ENCODE measurements around the gene PEAK3. TPM values are rescaled to one million over a fixed set of nuclear protein-coding genes. Genes with fewer than 3 reads are reported as not detected.

Gene PEAK3
- total and polyA plus RNA-seq, 10 of the 15 experiments (the other 5 are each of a cell fraction or from before 2014, with no cell fraction given) = 0.03 to 0.10 (median 0.05) TPM; not detected in 7

DNA sequence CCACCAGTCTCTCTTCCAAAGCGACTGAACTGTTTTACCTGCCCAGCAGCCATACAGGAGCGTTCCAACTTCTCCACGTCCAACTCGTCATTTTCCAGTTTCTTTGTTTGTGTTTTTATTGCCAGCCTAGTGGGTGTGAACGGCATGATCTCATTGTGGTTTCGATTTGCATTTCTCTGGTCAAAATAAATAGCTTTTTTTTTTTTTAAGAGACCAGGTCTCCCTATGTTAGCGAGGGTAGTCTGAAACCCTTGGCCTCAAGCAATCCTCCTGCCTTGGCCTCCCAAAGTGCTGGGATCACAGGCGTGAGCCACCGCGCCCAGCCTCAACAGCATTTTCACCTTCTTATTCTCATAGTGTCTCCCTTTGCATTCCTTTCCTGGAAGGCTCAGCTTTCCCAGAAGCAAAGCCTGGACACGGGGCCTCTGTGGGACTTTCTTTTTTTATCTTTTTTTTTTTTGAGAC, 21.6 kb downstream of the PEAK3 start (continued):
- TF ChIP-seq, protein P1, sequence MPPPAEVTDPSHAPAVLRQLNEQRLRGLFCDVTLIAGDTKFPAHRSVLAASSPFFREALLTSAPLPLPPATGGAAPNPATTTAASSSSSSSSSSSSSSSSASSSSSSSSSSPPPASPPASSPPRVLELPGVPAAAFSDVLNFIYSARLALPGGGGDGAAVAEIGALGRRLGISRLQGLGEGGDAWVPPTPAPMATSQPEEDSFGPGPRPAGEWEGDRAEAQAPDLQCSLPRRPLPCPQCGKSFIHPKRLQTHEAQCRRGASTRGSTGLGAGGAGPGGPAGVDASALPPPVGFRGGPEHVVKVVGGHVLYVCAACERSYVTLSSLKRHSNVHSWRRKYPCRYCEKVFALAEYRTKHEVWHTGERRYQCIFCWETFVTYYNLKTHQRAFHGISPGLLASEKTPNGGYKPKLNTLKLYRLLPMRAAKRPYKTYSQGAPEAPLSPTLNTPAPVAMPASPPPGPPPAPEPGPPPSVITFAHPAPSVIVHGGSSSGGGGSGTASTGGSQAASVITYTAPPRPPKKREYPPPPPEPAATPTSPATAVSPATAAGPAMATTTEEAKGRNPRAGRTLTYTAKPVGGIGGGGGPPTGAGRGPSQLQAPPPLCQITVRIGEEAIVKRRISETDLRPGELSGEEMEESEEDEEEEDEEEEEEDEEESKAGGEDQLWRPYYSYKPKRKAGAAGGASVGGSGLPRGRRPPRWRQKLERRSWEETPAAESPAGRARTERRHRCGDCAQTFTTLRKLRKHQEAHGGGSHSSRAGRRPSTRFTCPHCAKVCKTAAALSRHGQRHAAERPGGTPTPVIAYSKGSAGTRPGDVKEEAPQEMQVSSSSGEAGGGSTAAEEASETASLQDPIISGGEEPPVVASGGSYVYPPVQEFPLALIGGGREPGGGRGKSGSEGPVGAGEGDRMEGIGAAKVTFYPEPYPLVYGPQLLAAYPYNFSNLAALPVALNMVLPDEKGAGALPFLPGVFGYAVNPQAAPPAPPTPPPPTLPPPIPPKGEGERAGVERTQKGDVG (CRISPR knock-in tag; IDR thresholded peaks at IDR 0.05) = no peak
- TF ChIP-seq MEF2A (IDR thresholded peaks at IDR 0.05; ENCODE audit: insufficient read depth, low read depth, low read length) = no peak
- TF ChIP-seq KAT2A (conservative IDR thresholded peaks at IDR 0.05; ENCODE audit: control insufficient read depth, low read depth, low read length) = no peak
- no peak for TF ChIP-seq SMAD1 (IDR thresholded peaks at IDR 0.05; ENCODE audit: low read depth, partially characterized antibody)
- no peak for TF ChIP-seq SREBF2 (IDR thresholded peaks at IDR 0.05; ENCODE audit: low read length)
- no peak for TF ChIP-seq ASH2L (IDR thresholded peaks at IDR 0.05; ENCODE audit: borderline replicate concordance, low read depth)
- TF ChIP-seq HDGF (IDR thresholded peaks at IDR 0.05) = no peak
- TF ChIP-seq SRF (IDR thresholded peaks at IDR 0.05; ENCODE audit: low read depth in 2 of 2, low read length in 2 of 2) = no peak
- TF ChIP-seq, protein P2, sequence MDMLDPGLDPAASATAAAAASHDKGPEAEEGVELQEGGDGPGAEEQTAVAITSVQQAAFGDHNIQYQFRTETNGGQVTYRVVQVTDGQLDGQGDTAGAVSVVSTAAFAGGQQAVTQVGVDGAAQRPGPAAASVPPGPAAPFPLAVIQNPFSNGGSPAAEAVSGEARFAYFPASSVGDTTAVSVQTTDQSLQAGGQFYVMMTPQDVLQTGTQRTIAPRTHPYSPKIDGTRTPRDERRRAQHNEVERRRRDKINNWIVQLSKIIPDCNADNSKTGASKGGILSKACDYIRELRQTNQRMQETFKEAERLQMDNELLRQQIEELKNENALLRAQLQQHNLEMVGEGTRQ (IDR thresholded peaks at IDR 0.05; ENCODE audit: borderline replicate concordance, low read depth, low read length) = no peak
- no peak for TF ChIP-seq BCL11A (IDR thresholded peaks at IDR 0.05; ENCODE audit: low read depth, low read length)
- TF ChIP-seq FOXK2 (IDR thresholded peaks at IDR 0.05) = no peak
- TF ChIP-seq SMC3 (IDR thresholded peaks at IDR 0.05; ENCODE audit: borderline replicate concordance, low read length) = no peak
- TF ChIP-seq RBBP5 (conservative IDR thresholded peaks at IDR 0.05) = no peak
- peak; percentile 80 to 83 for TF ChIP-seq IKZF2 (IDR thresholded peaks at IDR 0.05)
- no peak for TF ChIP-seq SMAD5 (IDR thresholded peaks at IDR 0.05; ENCODE audit: low read depth)
- TF ChIP-seq IRF4 (IDR thresholded peaks at IDR 0.05; ENCODE audit: low read depth, low read length) = no peak
- TF ChIP-seq, protein P3, sequence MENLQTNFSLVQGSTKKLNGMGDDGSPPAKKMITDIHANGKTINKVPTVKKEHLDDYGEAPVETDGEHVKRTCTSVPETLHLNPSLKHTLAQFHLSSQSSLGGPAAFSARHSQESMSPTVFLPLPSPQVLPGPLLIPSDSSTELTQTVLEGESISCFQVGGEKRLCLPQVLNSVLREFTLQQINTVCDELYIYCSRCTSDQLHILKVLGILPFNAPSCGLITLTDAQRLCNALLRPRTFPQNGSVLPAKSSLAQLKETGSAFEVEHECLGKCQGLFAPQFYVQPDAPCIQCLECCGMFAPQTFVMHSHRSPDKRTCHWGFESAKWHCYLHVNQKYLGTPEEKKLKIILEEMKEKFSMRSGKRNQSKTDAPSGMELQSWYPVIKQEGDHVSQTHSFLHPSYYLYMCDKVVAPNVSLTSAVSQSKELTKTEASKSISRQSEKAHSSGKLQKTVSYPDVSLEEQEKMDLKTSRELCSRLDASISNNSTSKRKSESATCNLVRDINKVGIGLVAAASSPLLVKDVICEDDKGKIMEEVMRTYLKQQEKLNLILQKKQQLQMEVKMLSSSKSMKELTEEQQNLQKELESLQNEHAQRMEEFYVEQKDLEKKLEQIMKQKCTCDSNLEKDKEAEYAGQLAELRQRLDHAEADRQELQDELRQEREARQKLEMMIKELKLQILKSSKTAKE (IDR thresholded peaks at IDR 0.05; ENCODE audit: low read depth, poor library complexity, severe bottlenecking) = peak; percentile 68
- TF ChIP-seq RCOR1 (conservative IDR thresholded peaks at IDR 0.05; ENCODE audit: low read depth, low read length) = no peak
- TF ChIP-seq EGR1 (IDR thresholded peaks at IDR 0.05; ENCODE audit: borderline replicate concordance in 1 of 2, low read depth in 2 of 2, low read length in 2 of 2) = no peak
- TF ChIP-seq BHLHE40 (IDR thresholded peaks at IDR 0.05; ENCODE audit: borderline replicate concordance in 1 of 2, low read depth in 2 of 2, low read length in 1 of 2) = peak in 1 of 2 experiments; percentile 21; a peak in 1 of 4 replicates
- no peak for TF ChIP-seq CHD2 (IDR thresholded peaks at IDR 0.05; ENCODE audit: borderline replicate concordance, low read depth, low read length)
- TF ChIP-seq, protein P4, sequence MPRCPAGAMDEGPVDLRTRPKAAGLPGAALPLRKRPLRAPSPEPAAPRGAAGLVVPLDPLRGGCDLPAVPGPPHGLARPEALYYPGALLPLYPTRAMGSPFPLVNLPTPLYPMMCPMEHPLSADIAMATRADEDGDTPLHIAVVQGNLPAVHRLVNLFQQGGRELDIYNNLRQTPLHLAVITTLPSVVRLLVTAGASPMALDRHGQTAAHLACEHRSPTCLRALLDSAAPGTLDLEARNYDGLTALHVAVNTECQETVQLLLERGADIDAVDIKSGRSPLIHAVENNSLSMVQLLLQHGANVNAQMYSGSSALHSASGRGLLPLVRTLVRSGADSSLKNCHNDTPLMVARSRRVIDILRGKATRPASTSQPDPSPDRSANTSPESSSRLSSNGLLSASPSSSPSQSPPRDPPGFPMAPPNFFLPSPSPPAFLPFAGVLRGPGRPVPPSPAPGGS (IDR thresholded peaks at IDR 0.05; ENCODE audit: borderline replicate concordance, insufficient read depth, low read depth, low read length, poor library complexity, severe bottlenecking) = no peak
- no peak for TF ChIP-seq FOXM1 (IDR thresholded peaks at IDR 0.05; ENCODE audit: low read depth, low read length)
- TF ChIP-seq CREB1 (IDR thresholded peaks at IDR 0.05; ENCODE audit: low read depth) = no peak
- no peak for TF ChIP-seq MYB (IDR thresholded peaks at IDR 0.05; ENCODE audit: borderline replicate concordance, low read depth, low read length)
